HepG2 (cell line): ENCODE results near the gene KTI12. TPM values are rescaled to one million over a fixed set of nuclear protein-coding genes. Genes with fewer than 3 reads are reported as not detected.
A peak's percentile ranks its signal among the peaks of the same experiment; 100 is the strongest.

Experiments
- ATAC-seq: fragments of 200-7000 bp; cut with Tn5 transposase; 3 replicates; pipeline ENCODE4 v1.9.1; 2020; ENCODE audit warnings: mild to moderate bottlenecking, moderate library complexity
- BruUV-seq: library from RNA; stranded (reverse); fragments of 400-500 nt; replicated peaks from 2 replicates; lab custom pipeline; 2021; lab: Mats Ljungman, UMichigan
- CTCF ChIA-PET: fragments of 300-600 bp; formaldehyde crosslinking; extraction: SDS; loops from one replicate; lab custom pipeline; 2021; ENCODE audit warnings: low total read pairs, inconsistent platforms, low intra/inter-chr PET ratio; lab: Yijun Ruan, JAX
- POLR2A ChIA-PET: fragments of 350-600 bp; sonication (Branson Sonifier 250); formaldehyde crosslinking; loops from one replicate; lab custom pipeline; 2020; ENCODE audit warnings: antibody characterized with exemption, inconsistent platforms; lab: Yijun Ruan, JAX
- DNase-seq: peaks from one replicate; pipeline ENCODE4 v3.0.0-alpha.2; 2015; ENCODE audit warnings: low spot score
- FAIRE-seq: peaks from 3 replicates; lab custom pipeline; 2011; peaks lifted over from hg19 to GRCh38; lab: Jason Lieb, UNC
- H2AFZ ChIP-seq: one replicate; pipeline ENCODE4 v1.6.1; 2011; ENCODE audit warnings: low read length, inconsistent platforms
- H3K27ac ChIP-seq: fragments of 300-600 bp; 3 replicates; pipeline ENCODE4 v1.8.0; 2011; ENCODE audit warnings: mixed run types, mild to moderate bottlenecking, mixed read lengths, low read length, inconsistent platforms; ENCODE audit not compliant: insufficient read depth; ENCODE audit errors: extremely low read length
- H3K27me3 ChIP-seq, 2 experiments: fragments of 200-600 bp in 1 of 2; 2 replicates in 1 of 2; 3 replicates in 1 of 2; pipeline versions ENCODE4 v1.6.0 to v1.8.0; 2011; ENCODE audit warnings: low read length in 2 of 2, mild to moderate bottlenecking in 2 of 2, moderate library complexity in 2 of 2, inconsistent platforms in 1 of 2; ENCODE audit not compliant: insufficient read depth in 2 of 2, control insufficient read depth in 1 of 2
- H3K36me3 ChIP-seq, 2 experiments: fragments of 200-600 bp in 1 of 2; replicated peaks in 1 of 2; 2 replicates in 1 of 2; 3 replicates in 1 of 2; pipeline versions ENCODE4 v1.5.1 to v1.8.0; 2011; ENCODE audit warnings: low read length in 2 of 2, inconsistent platforms in 1 of 2; ENCODE audit not compliant: insufficient read depth in 2 of 2, control insufficient read depth in 1 of 2
- H3K4me1 ChIP-seq: 2 replicates; pipeline ENCODE4 v1.5.1; 2012; ENCODE audit warnings: low read length, inconsistent platforms; ENCODE audit not compliant: insufficient read depth
- H3K4me2 ChIP-seq: 2 replicates; pipeline ENCODE4 v1.6.0; 2011; ENCODE audit warnings: low read depth, low read length, inconsistent platforms
- H3K4me3 ChIP-seq, 3 experiments: fragments of 200-600 bp in 1 of 3; sonication (generic), shearing (Covaris generic) in 1 of 3; replicated peaks in 1 of 3; 2 replicates each; pipeline ENCODE4 v1.5.1; 2011 to 2016; ENCODE audit warnings: low read length in 3 of 3, inconsistent platforms in 2 of 3, low read depth in 2 of 3, mild to moderate bottlenecking in 2 of 3, control low read depth in 1 of 3, mixed read lengths in 1 of 3; ENCODE audit not compliant: insufficient read depth in 1 of 3
- H3K79me2 ChIP-seq: one replicate; pipeline ENCODE4 v1.6.1; 2011; ENCODE audit warnings: low read length, inconsistent platforms; ENCODE audit not compliant: insufficient read depth
- H3K9ac ChIP-seq: 2 replicates; pipeline ENCODE4 v1.6.0; 2011; ENCODE audit warnings: mild to moderate bottlenecking, low read depth, low read length, inconsistent platforms; ENCODE audit not compliant: insufficient read depth
- H3K9me3 ChIP-seq: 2 replicates; pipeline ENCODE4 v1.5.1; 2012; ENCODE audit warnings: mild to moderate bottlenecking, low read length
- H4K20me1 ChIP-seq: 2 replicates; pipeline ENCODE4 v1.6.0; 2011; ENCODE audit warnings: inconsistent platforms, mild to moderate bottlenecking, low read length, moderate library complexity; ENCODE audit not compliant: insufficient read depth
- ARID2 ChIP-seq: sonication (generic); formaldehyde crosslinking; IDR thresholded peaks from 2 replicates; pipeline ENCODE4 v1.8.1; 2022; ENCODE audit warnings: mild to moderate bottlenecking, missing genetic modification reagents, borderline replicate concordance
- HNRNPLL ChIP-seq: fragments of 200-400 bp; formaldehyde crosslinking; IDR thresholded peaks from 2 replicates; pipeline ENCODE4 v1.6.1; 2017; ENCODE audit warnings: mild to moderate bottlenecking, low read depth, low read length; ENCODE audit not compliant: poor library complexity, severe bottlenecking
- ZNF225 ChIP-seq: sonication (generic); formaldehyde crosslinking; IDR thresholded peaks from 2 replicates; pipeline ENCODE4 v1.4.0; 2020; ENCODE audit warnings: mild to moderate bottlenecking, missing genetic modification reagents
- ZNF441 ChIP-seq: sonication (generic); formaldehyde crosslinking; IDR thresholded peaks from 2 replicates; pipeline ENCODE4 v1.7.0; 2021; ENCODE audit warnings: missing genetic modification reagents, borderline replicate concordance
- ZSCAN31 ChIP-seq: sonication (generic); formaldehyde crosslinking; IDR thresholded peaks from 2 replicates; pipeline ENCODE4 v1.5.0; 2020; ENCODE audit warnings: low read depth, mild to moderate bottlenecking, missing genetic modification reagents
- WGBS: methylation state at CpG from one replicate; pipeline ENCODE4 v1.1.6; 2017; ENCODE audit warnings: low lambda C conversion rate; 5-methylcytosine and 5-hydroxymethylcytosine counted together
- in situ Hi-C: cut with HindIII; loops from 2 replicates; pipeline ENCODE4 v1.10.0; 2017; ENCODE audit warnings: low pct_unique_long_range_greater_than_20kb; ENCODE audit not compliant: extremely low pct_ligation_motif_present
- intact Hi-C: fragments of 100-400 bp; cut with micrococcal nuclease; formaldehyde crosslinking; loops from one replicate; pipeline ENCODE4 v1.10.0; 2022; ENCODE audit not compliant: unreplicated experiment
- polyA plus RNA-seq, 8 experiments: library from polyadenylated mRNA; depleted of rRNA in 3 of 8; stranded (reverse) in 7 of 8; unstranded in 1 of 8; fragments of >200 nt; fragmentation: Illumina TruSeq in 4 of 8; extraction: Trizol in 4 of 8; gene quantifications; 2 replicates each; pipeline versions ENCODE4 v1.2.1 to v1.2.3, GENCODE V29; 2011 to 2016; ENCODE audit warnings: low read depth in 4 of 8, missing spikeins in 1 of 8, mixed read lengths in 1 of 8; ENCODE audit not compliant: insufficient read depth in 1 of 8
- total RNA-seq, 5 experiments: library from RNA; depleted of rRNA; stranded (reverse); fragments of >200 nt; fragmentation: Illumina TruSeq; extraction: Trizol; gene quantifications; 2 replicates each; pipeline ENCODE4 v1.2.3, GENCODE V29; 2016; ENCODE audit warnings: low read depth in 1 of 5
- TF ChIP-seq, protein P1 (sequence below): IDR thresholded peaks from 2 replicates; pipeline ENCODE4 v1.4.0; 2020; ENCODE audit warnings: mild to moderate bottlenecking, missing genetic modification reagents
- TF ChIP-seq, protein P2 (sequence below): sonication (generic); formaldehyde crosslinking; IDR thresholded peaks from 2 replicates; pipeline ENCODE4 v1.4.0; 2020; ENCODE audit warnings: mild to moderate bottlenecking, missing genetic modification reagents, borderline replicate concordance
- TF ChIP-seq, protein P3 (sequence below): sonication (generic); formaldehyde crosslinking; IDR thresholded peaks from 2 replicates; pipeline ENCODE4 v1.5.1; 2020; ENCODE audit warnings: mild to moderate bottlenecking, missing genetic modification reagents, borderline replicate concordance
- TF ChIP-seq, protein P4 (sequence below): sonication (generic); formaldehyde crosslinking; conservative IDR thresholded peaks from 2 replicates; pipeline ENCODE4 v1.8.1; 2023; ENCODE audit warnings: missing genetic modification reagents

The KTI12 gene
- total and polyA plus RNA-seq, 2 of the 13 experiments (the other 11 are each of a cell fraction or from before 2014, with no cell fraction given) = 7.4 to 10.2 TPM

DNA sequence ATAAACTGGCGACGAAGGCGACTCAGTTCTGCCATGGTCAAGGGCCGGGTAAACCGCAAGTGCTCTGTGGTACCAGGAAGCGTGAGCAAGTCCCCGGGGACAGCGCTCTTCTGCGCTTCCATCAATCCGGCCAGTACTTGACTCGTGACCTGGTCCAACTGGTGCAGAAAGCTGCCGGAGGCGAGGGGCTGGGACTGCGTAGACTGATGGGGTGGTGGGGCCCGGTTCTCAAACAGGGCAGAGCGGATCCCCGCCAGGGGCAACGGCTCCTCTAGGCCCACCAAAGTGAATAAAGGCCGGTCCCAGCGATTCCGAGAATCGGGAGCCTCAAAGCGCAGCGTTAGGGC, 852 bp downstream of the KTI12 start:
- BruUV-seq = no TSS peak
- ATAC-seq (peak; percentile 63), DNase-seq (peak; percentile 15), FAIRE-seq (no peak)
- Histone ChIP-seq H2AFZ (no peak overlapping the region), H3K9ac (peak overlapping the region; percentile 90), H3K4me3 (peak overlapping the region; percentile 75 to 95 (median 88)), H3K27ac (peak overlapping the region; percentile 80), H3K27me3 (no peaks in the 10 kb centered on the region; a peak in 1 of 5 replicates), H3K4me2 (peak overlapping the region; percentile 94), H3K79me2 (peaks cover 35% of the 10 kb centered on the region), H3K9me3 (no peaks in the 10 kb centered on the region), H4K20me1 (no peaks in the 10 kb centered on the region), H3K36me3 (no peaks in the 10 kb centered on the region), H3K4me1 (peaks cover 76% of the 10 kb centered on the region)
- POLR2A ChIA-PET = interaction anchor here (1.3 to 2.6 kb wide), 3 partner anchors 9 to 23 kb away, joined by 4 to 25 read pairs (median 5); partner anchors contain the start of genes BTF3L4 and TXNDC12
- intact Hi-C loops = no loop called here
- in situ Hi-C loops = no loop called here
- CTCF ChIA-PET = no interaction called here
- 3% methylated on average over 20 of the region's 24 CpGs for WGBS
- TF ChIP-seq, protein P1, sequence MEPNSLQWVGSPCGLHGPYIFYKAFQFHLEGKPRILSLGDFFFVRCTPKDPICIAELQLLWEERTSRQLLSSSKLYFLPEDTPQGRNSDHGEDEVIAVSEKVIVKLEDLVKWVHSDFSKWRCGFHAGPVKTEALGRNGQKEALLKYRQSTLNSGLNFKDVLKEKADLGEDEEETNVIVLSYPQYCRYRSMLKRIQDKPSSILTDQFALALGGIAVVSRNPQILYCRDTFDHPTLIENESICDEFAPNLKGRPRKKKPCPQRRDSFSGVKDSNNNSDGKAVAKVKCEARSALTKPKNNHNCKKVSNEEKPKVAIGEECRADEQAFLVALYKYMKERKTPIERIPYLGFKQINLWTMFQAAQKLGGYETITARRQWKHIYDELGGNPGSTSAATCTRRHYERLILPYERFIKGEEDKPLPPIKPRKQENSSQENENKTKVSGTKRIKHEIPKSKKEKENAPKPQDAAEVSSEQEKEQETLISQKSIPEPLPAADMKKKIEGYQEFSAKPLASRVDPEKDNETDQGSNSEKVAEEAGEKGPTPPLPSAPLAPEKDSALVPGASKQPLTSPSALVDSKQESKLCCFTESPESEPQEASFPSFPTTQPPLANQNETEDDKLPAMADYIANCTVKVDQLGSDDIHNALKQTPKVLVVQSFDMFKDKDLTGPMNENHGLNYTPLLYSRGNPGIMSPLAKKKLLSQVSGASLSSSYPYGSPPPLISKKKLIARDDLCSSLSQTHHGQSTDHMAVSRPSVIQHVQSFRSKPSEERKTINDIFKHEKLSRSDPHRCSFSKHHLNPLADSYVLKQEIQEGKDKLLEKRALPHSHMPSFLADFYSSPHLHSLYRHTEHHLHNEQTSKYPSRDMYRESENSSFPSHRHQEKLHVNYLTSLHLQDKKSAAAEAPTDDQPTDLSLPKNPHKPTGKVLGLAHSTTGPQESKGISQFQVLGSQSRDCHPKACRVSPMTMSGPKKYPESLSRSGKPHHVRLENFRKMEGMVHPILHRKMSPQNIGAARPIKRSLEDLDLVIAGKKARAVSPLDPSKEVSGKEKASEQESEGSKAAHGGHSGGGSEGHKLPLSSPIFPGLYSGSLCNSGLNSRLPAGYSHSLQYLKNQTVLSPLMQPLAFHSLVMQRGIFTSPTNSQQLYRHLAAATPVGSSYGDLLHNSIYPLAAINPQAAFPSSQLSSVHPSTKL (CRISPR knock-in tag) = 0 out of 2 replicates have a peak, but pooled peaks have one; percentile 4
- TF ChIP-seq, protein P2, sequence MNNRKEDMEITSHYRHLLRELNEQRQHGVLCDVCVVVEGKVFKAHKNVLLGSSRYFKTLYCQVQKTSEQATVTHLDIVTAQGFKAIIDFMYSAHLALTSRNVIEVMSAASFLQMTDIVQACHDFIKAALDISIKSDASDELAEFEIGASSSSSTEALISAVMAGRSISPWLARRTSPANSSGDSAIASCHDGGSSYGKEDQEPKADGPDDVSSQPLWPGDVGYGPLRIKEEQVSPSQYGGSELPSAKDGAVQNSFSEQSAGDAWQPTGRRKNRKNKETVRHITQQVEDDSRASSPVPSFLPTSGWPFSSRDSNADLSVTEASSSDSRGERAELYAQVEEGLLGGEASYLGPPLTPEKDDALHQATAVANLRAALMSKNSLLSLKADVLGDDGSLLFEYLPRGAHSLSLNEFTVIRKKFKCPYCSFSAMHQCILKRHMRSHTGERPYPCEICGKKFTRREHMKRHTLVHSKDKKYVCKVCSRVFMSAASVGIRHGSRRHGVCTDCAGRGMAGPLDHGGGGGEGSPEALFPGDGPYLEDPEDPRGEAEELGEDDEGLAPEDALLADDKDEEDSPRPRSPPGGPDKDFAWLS (CRISPR knock-in tag) = no peak
- TF ChIP-seq ZSCAN31 (CRISPR knock-in tag) (0 out of 2 replicates have a peak, but pooled peaks have one; percentile 7), ZNF225 (CRISPR knock-in tag) (0 out of 2 replicates have a peak, but pooled peaks have one; percentile 10), ZNF441 (CRISPR knock-in tag) (0 out of 2 replicates have a peak, but pooled peaks have one; percentile 19), HNRNPLL (peak; percentile 2), ARID2 (CRISPR knock-in tag) (0 out of 2 replicates have a peak, but pooled peaks have one; percentile 2)
- TF ChIP-seq, protein P3, sequence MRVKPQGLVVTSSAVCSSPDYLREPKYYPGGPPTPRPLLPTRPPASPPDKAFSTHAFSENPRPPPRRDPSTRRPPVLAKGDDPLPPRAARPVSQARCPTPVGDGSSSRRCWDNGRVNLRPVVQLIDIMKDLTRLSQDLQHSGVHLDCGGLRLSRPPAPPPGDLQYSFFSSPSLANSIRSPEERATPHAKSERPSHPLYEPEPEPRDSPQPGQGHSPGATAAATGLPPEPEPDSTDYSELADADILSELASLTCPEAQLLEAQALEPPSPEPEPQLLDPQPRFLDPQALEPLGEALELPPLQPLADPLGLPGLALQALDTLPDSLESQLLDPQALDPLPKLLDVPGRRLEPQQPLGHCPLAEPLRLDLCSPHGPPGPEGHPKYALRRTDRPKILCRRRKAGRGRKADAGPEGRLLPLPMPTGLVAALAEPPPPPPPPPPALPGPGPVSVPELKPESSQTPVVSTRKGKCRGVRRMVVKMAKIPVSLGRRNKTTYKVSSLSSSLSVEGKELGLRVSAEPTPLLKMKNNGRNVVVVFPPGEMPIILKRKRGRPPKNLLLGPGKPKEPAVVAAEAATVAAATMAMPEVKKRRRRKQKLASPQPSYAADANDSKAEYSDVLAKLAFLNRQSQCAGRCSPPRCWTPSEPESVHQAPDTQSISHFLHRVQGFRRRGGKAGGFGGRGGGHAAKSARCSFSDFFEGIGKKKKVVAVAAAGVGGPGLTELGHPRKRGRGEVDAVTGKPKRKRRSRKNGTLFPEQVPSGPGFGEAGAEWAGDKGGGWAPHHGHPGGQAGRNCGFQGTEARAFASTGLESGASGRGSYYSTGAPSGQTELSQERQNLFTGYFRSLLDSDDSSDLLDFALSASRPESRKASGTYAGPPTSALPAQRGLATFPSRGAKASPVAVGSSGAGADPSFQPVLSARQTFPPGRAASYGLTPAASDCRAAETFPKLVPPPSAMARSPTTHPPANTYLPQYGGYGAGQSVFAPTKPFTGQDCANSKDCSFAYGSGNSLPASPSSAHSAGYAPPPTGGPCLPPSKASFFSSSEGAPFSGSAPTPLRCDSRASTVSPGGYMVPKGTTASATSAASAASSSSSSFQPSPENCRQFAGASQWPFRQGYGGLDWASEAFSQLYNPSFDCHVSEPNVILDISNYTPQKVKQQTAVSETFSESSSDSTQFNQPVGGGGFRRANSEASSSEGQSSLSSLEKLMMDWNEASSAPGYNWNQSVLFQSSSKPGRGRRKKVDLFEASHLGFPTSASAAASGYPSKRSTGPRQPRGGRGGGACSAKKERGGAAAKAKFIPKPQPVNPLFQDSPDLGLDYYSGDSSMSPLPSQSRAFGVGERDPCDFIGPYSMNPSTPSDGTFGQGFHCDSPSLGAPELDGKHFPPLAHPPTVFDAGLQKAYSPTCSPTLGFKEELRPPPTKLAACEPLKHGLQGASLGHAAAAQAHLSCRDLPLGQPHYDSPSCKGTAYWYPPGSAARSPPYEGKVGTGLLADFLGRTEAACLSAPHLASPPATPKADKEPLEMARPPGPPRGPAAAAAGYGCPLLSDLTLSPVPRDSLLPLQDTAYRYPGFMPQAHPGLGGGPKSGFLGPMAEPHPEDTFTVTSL (CRISPR knock-in tag) = 0 out of 2 replicates have a peak, but pooled peaks have one; percentile 25
- TF ChIP-seq, protein P4, sequence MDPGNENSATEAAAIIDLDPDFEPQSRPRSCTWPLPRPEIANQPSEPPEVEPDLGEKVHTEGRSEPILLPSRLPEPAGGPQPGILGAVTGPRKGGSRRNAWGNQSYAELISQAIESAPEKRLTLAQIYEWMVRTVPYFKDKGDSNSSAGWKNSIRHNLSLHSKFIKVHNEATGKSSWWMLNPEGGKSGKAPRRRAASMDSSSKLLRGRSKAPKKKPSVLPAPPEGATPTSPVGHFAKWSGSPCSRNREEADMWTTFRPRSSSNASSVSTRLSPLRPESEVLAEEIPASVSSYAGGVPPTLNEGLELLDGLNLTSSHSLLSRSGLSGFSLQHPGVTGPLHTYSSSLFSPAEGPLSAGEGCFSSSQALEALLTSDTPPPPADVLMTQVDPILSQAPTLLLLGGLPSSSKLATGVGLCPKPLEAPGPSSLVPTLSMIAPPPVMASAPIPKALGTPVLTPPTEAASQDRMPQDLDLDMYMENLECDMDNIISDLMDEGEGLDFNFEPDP (CRISPR knock-in tag) = no peak
